ENCODE data around the gene C6orf132.
A peak's percentile ranks its signal among the peaks of the same experiment; 100 is the strongest.

Gene C6orf132

GRCh38 chr6:42131531-42131930, 10.9 kb downstream of the C6orf132 start:
- DNase-seq = no peak

GRCh38 chr6:42129360-42129676, 13.1 kb downstream of the C6orf132 start:
- DNase-seq = no peak

- DNase-seq = no peak
Observed at GRCh38 chr6:42128460-42129359, 13.7 kb downstream of the C6orf132 start.

- no peak for DNase-seq
Observed at GRCh38 chr6:42125663-42126062, 16.8 kb downstream of the C6orf132 start.

GRCh38 chr6:42125231-42125630, 17.2 kb downstream of the C6orf132 start:
- DNase-seq = no peak

GRCh38 chr6:42124223-42124836, 18.1 kb downstream of the C6orf132 start:
- no peak for DNase-seq

- DNase-seq = no peak
Observed at GRCh38 chr6:42123379-42124103, 18.9 kb downstream of the C6orf132 start.

GRCh38 chr6:42120895-42121865, 21.2 kb downstream of the C6orf132 start:
- no peak for DNase-seq

GRCh38 chr6:42118162-42119001, 24.0 kb downstream of the C6orf132 start:
- DNase-seq = no peak

GRCh38 chr6:42117843-42118161, 24.6 kb downstream of the C6orf132 start:
- DNase-seq = no peak

- no peak for DNase-seq
Observed at GRCh38 chr6:42113936-42114636, 28.3 kb downstream of the C6orf132 start.

- no peak for DNase-seq
Observed at GRCh38 chr6:42112351-42112750, 30.1 kb downstream of the C6orf132 start.

GRCh38 chr6:42110683-42111082, 31.7 kb downstream of the C6orf132 start:
- no peak for DNase-seq

- DNase-seq = no peak
Observed at GRCh38 chr6:42108071-42108470, 34.3 kb downstream of the C6orf132 start.

- DNase-seq = no peak
Observed at GRCh38 chr6:42106112-42107023, 36.1 kb downstream of the C6orf132 start.

GRCh38 chr6:42105709-42106108, 36.7 kb downstream of the C6orf132 start:
- no peak for DNase-seq

- peak; percentile 12 for DNase-seq
Observed at GRCh38 chr6:42105156-42105648, 37.2 kb downstream of the C6orf132 start.

GRCh38 chr6:42104804-42105125, 37.7 kb downstream of the C6orf132 start:
- DNase-seq = no peak

GRCh38 chr6:42104095-42104803, 38.2 kb downstream of the C6orf132 start:
- peak; percentile 86 for DNase-seq
